ENCODE results near the gene SETMAR. TPM values are rescaled to one million over a fixed set of nuclear protein-coding genes. Genes with fewer than 3 reads are reported as not detected.

SETMAR gene
- total and polyA plus RNA-seq, 2 of the 8 experiments (the other 6 are each of a cell fraction or from before 2014, with no cell fraction given): 16.1 to 25.3 TPM

DNA sequence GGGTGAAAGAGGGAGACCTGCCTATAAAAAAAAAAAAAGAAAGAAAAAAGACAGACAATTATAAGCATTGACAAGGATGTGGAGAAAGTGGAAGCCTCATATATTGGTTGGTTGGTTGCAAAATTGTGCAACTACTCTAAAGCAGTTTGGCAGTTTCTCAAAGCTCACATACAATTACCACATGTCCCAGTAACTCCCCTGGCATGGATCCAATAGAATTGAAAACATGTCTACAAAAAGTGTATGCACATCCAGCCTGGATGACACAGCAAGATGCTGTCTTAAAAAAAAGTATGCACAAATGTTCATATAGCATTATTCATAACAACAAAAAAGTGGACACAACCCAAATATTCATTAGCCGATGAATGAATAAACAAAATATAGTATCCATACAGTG is 19.5 kb downstream of the SETMAR start:
- Histone ChIP-seq H4K91ac (replicated peaks; ENCODE audit: insufficient read length, low read length) (no peak overlapping the region), H2BK20ac (ENCODE audit: low read length) (no peak overlapping the region), H3K23me2 (ENCODE audit: low read depth, low read length) (no peaks in the 10 kb centered on the region), H4K8ac (ENCODE audit: extremely low read depth, insufficient read depth, low read length) (no peak overlapping the region), H2BK5ac (ENCODE audit: low read depth, low read length) (no peak overlapping the region), H3K4me3 (ENCODE audit: extremely low read depth in 1 of 4, insufficient read depth in 2 of 4, low read depth in 3 of 4, low read length in 4 of 4) (no peak overlapping the region), H3K4ac (replicated peaks; ENCODE audit: insufficient read length, low read depth, low read length) (no peak overlapping the region), H3K4me2 (ENCODE audit: insufficient read depth in 1 of 2, low read depth in 2 of 2, low read length in 2 of 2) (no peak overlapping the region), H2AK5ac (ENCODE audit: low read depth, low read length) (no peak overlapping the region), H3K9ac (replicated peaks in 1 of 4; ENCODE audit: extremely low read depth in 1 of 4, low read depth in 3 of 4, low read length in 3 of 4) (no peak overlapping the region), H4K5ac (ENCODE audit: insufficient read length, low read depth, low read length) (no peak overlapping the region), H3K79me2 (ENCODE audit: control insufficient read depth in 1 of 2, insufficient read depth in 2 of 2, low read length in 2 of 2) (no peaks in the 10 kb centered on the region), H2AFZ (ENCODE audit: low read length) (no peak overlapping the region), H3K36me3 (ENCODE audit: control insufficient read depth in 2 of 4, insufficient read depth in 4 of 4, low read length in 3 of 4) (peaks cover 0 to 2% (median under 1%) of the 10 kb centered on the region in 4 experiments; a peak in 2 of 8 replicates), H3K56ac (replicated peaks; ENCODE audit: insufficient read length, low read depth, low read length) (no peak overlapping the region), H3K79me1 (ENCODE audit: low read depth, low read length) (no peaks in the 10 kb centered on the region), H3K9me3 (ENCODE audit: insufficient read depth in 2 of 2, low read depth in 1 of 2, low read length in 1 of 2) (peaks cover 3 to 5% of the 10 kb centered on the region in 2 experiments; a peak in 1 of 4 replicates), H4K20me1 (replicated peaks in 1 of 2; ENCODE audit: control insufficient read depth in 1 of 2, insufficient read depth in 2 of 2, low read length in 2 of 2) (no peaks in the 10 kb centered on the region), H3K14ac (ENCODE audit: insufficient read length) (no peak overlapping the region), H3K18ac (ENCODE audit: extremely low read depth, low read length) (no peak overlapping the region), H3K27ac (ENCODE audit: low read depth, low read length) (no peak overlapping the region), H3K23ac (ENCODE audit: insufficient read length) (no peak overlapping the region), H2BK120ac (replicated peaks; ENCODE audit: low read depth, low read length) (no peak overlapping the region), H2BK15ac (ENCODE audit: low read length) (no peak overlapping the region), H2BK12ac (ENCODE audit: low read depth, low read length) (no peak overlapping the region), H3K4me1 (replicated peaks in 1 of 4; ENCODE audit: control insufficient read depth in 3 of 4, insufficient read depth in 4 of 4, low read length in 3 of 4) (0 out of 7 replicates have a peak, but pooled peaks cover 0 to 2% (median 0%) of the 10 kb centered on the region in 4 experiments), H3K27me3 (replicated peaks in 1 of 4; ENCODE audit: control insufficient read depth in 3 of 4, extremely low read depth in 1 of 4, insufficient read depth in 3 of 4, low read length in 3 of 4) (no peaks in the 10 kb centered on the region)
- CTCF ChIA-PET (ENCODE audit: partially characterized antibody): interaction anchor here (0.7 to 1.5 kb wide), 3 partner anchors 10 to 389 kb away, joined by 3 to 7 read pairs (median 3); no protein-coding TSS in a partner anchor
- 89% methylated on average over 1 of the region's 1 CpG; no CpG with 5 or more reads in 1 of the 2 experiments for WGBS, 2 experiments (ENCODE audit: extremely low coverage in 1 of 2, insufficient coverage in 1 of 2, insufficient read length in 1 of 2, insufficient replicate concordance in 2 of 2, low coverage in 1 of 2, low lambda C conversion rate in 2 of 2, missing lambda C conversion rate in 1 of 2)
- FAIRE-seq (no peak), DNase-seq (ENCODE audit: low read depth in 1 of 2, low spot score in 2 of 2) (no peak)
- TF ChIP-seq ASH2L (IDR thresholded peaks at IDR 0.05; ENCODE audit: low read length) (no peak), NRF1 (IDR thresholded peaks at IDR 0.05; ENCODE audit: low read depth, low read length) (no peak), EGR1 (IDR thresholded peaks at IDR 0.05; ENCODE audit: borderline replicate concordance, low read depth, low read length) (no peak), TBP (IDR thresholded peaks at IDR 0.05; ENCODE audit: low read depth, low read length) (no peak)
- POLR2A ChIA-PET (ENCODE audit: partially characterized antibody): no interaction called here
